Vagina (tissue), 2 donors: ENCODE data around the gene UGT2B11. TPM values are rescaled to one million over a fixed set of nuclear protein-coding genes. Genes with fewer than 3 reads are reported as not detected.
"Not testable (repeated sequence)": the region's sequence is repeated elsewhere in the genome, so short reads cannot be mapped to it uniquely, and the experiment has no call there.

Source experiments
- DNase-seq, 2 donors: peaks; one replicate each; pipeline ENCODE4 v3.0.0-alpha.2; 2017; ENCODE audit errors: extremely low spot score in 2 of 2
- H3K27ac ChIP-seq: fragments of 200-600 bp; sonication (generic); one replicate; pipeline ENCODE4 v1.5.1; 2019
- H3K27me3 ChIP-seq: fragments of 200-600 bp; sonication (generic); one replicate; pipeline ENCODE4 v1.5.1; 2019
- H3K36me3 ChIP-seq, 2 donors: fragments of 200-600 bp; sonication (generic); one replicate each; pipeline ENCODE4 v1.5.1; 2017 to 2019
- H3K4me1 ChIP-seq: fragments of 200-600 bp; sonication (generic); one replicate; pipeline ENCODE4 v1.5.1; 2019
- H3K4me3 ChIP-seq, 2 donors: fragments of 200-600 bp; sonication (generic); 1 replicate in 1 of 2; 2 replicates in 1 of 2; pipeline ENCODE4 v1.5.1; 2016 to 2019
- H3K9me3 ChIP-seq: fragments of 200-600 bp; sonication (generic); one replicate; pipeline ENCODE4 v1.5.1; 2019
- CTCF ChIP-seq, 3 experiments: fragments of 450-650 bp in 2 of 3; fragments of 200-600 bp in 1 of 3; sonication (generic) in 1 of 3; IDR thresholded peaks; one replicate each; pipeline ENCODE4 v1.5.1; 2017 to 2019; ENCODE audit warnings: antibody characterized with exemption in 3 of 3, mild to moderate bottlenecking in 2 of 3, moderate library complexity in 2 of 3
- POLR2A ChIP-seq, 2 donors: fragments of 450-650 bp; IDR thresholded peaks; one replicate each; pipeline ENCODE4 v1.6.1; 2017; ENCODE audit warnings: antibody characterized with exemption in 2 of 2, mild to moderate bottlenecking in 2 of 2, moderate library complexity in 2 of 2
- POLR2AphosphoS5 ChIP-seq, 2 donors: sonication (generic); formaldehyde crosslinking; IDR thresholded peaks; one replicate each; pipeline ENCODE4 v1.9.0; 2017; ENCODE audit warnings: antibody characterized with exemption in 2 of 2, mild to moderate bottlenecking in 2 of 2, low read depth in 1 of 2; ENCODE audit not compliant: insufficient read depth in 1 of 2
- intact Hi-C: fragments of 100-400 bp; cut with DNase I; formaldehyde crosslinking; loops from one replicate; pipeline ENCODE4 v1.15.1; 2023
- total RNA-seq: library from RNA; depleted of rRNA; stranded (reverse); fragments of >200 nt; gene quantifications from one replicate; pipeline ENCODE4 v1.2.3, GENCODE V29; 2016

UGT2B11 gene
- total RNA-seq, 1 donor from 2014 or later, result not detected

GRCh38 chr4:69167300-69167699, 47.2 kb downstream of the UGT2B11 start:
- H3K27me3 ChIP-seq, result no peaks in the 10 kb centered on the region
- no peak overlapping the region for H3K27ac ChIP-seq
- DNase-seq, result no peak

GRCh38 chr4:69166376-69166775, 48.2 kb downstream of the UGT2B11 start:
- H3K4me3 ChIP-seq, H3K9me3 ChIP-seq, H3K27me3 ChIP-seq, H3K36me3 ChIP-seq, intact Hi-C loops, H3K4me1 ChIP-seq, H3K27ac ChIP-seq, DNase-seq: not testable (repeated sequence)

More at GRCh38 chr4:69167300-69167699, 47.2 kb downstream of the UGT2B11 start:
- no peaks in the 10 kb centered on the region for H3K36me3 ChIP-seq
- TF ChIP-seq POLR2A (IDR thresholded peaks at IDR 0.05) (no peak), POLR2AphosphoS5 (IDR thresholded peaks at IDR 0.05; ENCODE audit: insufficient read depth in 1 of 2, low read depth in 1 of 2) (no peak), CTCF (IDR thresholded peaks at IDR 0.05) (no peak)
- no peaks in the 10 kb centered on the region for H3K9me3 ChIP-seq
- H3K4me1 ChIP-seq, result no peaks in the 10 kb centered on the region
- H3K4me3 ChIP-seq, result no peak overlapping the region
- intact Hi-C loops, result no loop called here

- H3K27ac ChIP-seq, DNase-seq, H3K4me3 ChIP-seq, H3K9me3 ChIP-seq, H3K27me3 ChIP-seq, intact Hi-C loops, H3K36me3 ChIP-seq, H3K4me1 ChIP-seq: not testable (repeated sequence)
These were observed 48.8 kb downstream of the UGT2B11 start for GRCh38 chr4:69165707-69166106.

GRCh38 chr4:69156913-69157312, 57.6 kb downstream of the UGT2B11 start:
- no peak overlapping the region for H3K27ac ChIP-seq
- H3K9me3 ChIP-seq, result no peaks in the 10 kb centered on the region
- H3K27me3 ChIP-seq, result no peaks in the 10 kb centered on the region
- intact Hi-C loops, result loop anchor here (5.0 kb wide), 1 partner anchor 790 kb away; no protein-coding TSS in a partner anchor
- TF ChIP-seq POLR2A (IDR thresholded peaks at IDR 0.05) (no peak), CTCF (IDR thresholded peaks at IDR 0.05) (no peak), POLR2AphosphoS5 (IDR thresholded peaks at IDR 0.05; ENCODE audit: insufficient read depth in 1 of 2, low read depth in 1 of 2) (no peak)
- H3K36me3 ChIP-seq, result no peaks in the 10 kb centered on the region
- H3K4me1 ChIP-seq, result no peaks in the 10 kb centered on the region
- H3K4me3 ChIP-seq, result no peak overlapping the region
- no peak for DNase-seq

GRCh38 chr4:69154021-69154420, 60.5 kb downstream of the UGT2B11 start:
- no peak for DNase-seq
- intact Hi-C loops, result no loop called here
- Histone ChIP-seq H3K4me3 (no peak overlapping the region), H3K27ac (no peak overlapping the region), H3K9me3 (no peaks in the 10 kb centered on the region), H3K36me3 (no peaks in the 10 kb centered on the region), H3K4me1 (no peaks in the 10 kb centered on the region), H3K27me3 (no peaks in the 10 kb centered on the region)
- no peak for TF ChIP-seq POLR2A (IDR thresholded peaks at IDR 0.05)
- TF ChIP-seq CTCF (IDR thresholded peaks at IDR 0.05), result no peak
- TF ChIP-seq POLR2AphosphoS5 (IDR thresholded peaks at IDR 0.05; ENCODE audit: insufficient read depth in 1 of 2, low read depth in 1 of 2), result no peak

Other genes starting within 250 kb of the UGT2B11 start
- gene UGT2B7, start 118.3 kb downstream of the UGT2B11 start, total RNA-seq, result not detected
- gene UGT2B28, start 65.7 kb upstream of the UGT2B11 start, total RNA-seq, result not detected